Endothelial cell (in vitro differentiated cells): ENCODE measurements around the gene RBM19. TPM values are rescaled to one million over a fixed set of nuclear protein-coding genes. Genes with fewer than 3 reads are reported as not detected.

ENCODE experiments used
- DNase-seq: peaks from one replicate; pipeline ENCODE4 v3.0.0; 2021; ENCODE audit warnings: low spot score
- H3K27ac Mint-ChIP-seq: one replicate; pipeline ENCODE4 v1.8.0; 2021; ENCODE audit warnings: mixed read lengths, inconsistent platforms; ENCODE audit not compliant: unreplicated experiment
- H3K27me3 Mint-ChIP-seq: one replicate; pipeline ENCODE4 v1.8.0; 2021; ENCODE audit warnings: mild to moderate bottlenecking, moderate library complexity, mixed read lengths, inconsistent platforms; ENCODE audit not compliant: unreplicated experiment
- H3K36me3 Mint-ChIP-seq: one replicate; pipeline ENCODE4 v1.8.0; 2021; ENCODE audit warnings: mild to moderate bottlenecking, low read depth, mixed read lengths, inconsistent platforms; ENCODE audit not compliant: unreplicated experiment
- H3K4me1 Mint-ChIP-seq: one replicate; pipeline ENCODE4 v1.8.0; 2021; ENCODE audit warnings: mild to moderate bottlenecking, mixed read lengths, inconsistent platforms; ENCODE audit not compliant: unreplicated experiment
- H3K4me3 Mint-ChIP-seq: one replicate; pipeline ENCODE4 v1.8.0; 2021; ENCODE audit warnings: mild to moderate bottlenecking, mixed read lengths, inconsistent platforms; ENCODE audit not compliant: unreplicated experiment
- H3K9me3 Mint-ChIP-seq: one replicate; pipeline ENCODE4 v1.8.0; 2021; ENCODE audit warnings: mixed read lengths, inconsistent platforms; ENCODE audit not compliant: unreplicated experiment
- CTCF ChIP-seq: fragments of 200-600 bp; sonication (generic); IDR thresholded peaks from one replicate; pipeline ENCODE4 v1.5.0; 2021; ENCODE audit warnings: antibody characterized with exemption; ENCODE audit not compliant: unreplicated experiment
- total RNA-seq: library from RNA; stranded (reverse); fragmentation: NEBNext Ultra II Directional; extraction: Animal tissue kit (Norgen Biotek cat#: 25700); gene quantifications from one replicate; pipeline ENCODE4 v1.2.1, GENCODE V29; 2021; ENCODE audit not compliant: unreplicated experiment

Gene RBM19
- total RNA-seq, 1 donor from 2014 or later: 27.4 TPM

- Mint-ChIP-seq H3K36me3 (no peaks in the 10 kb centered on the region), H3K4me3 (no peak overlapping the region), H3K27me3 (peaks cover 6% of the 10 kb centered on the region), H3K27ac (no peak overlapping the region), H3K4me1 (no peaks in the 10 kb centered on the region), H3K9me3 (no peaks in the 10 kb centered on the region)
- DNase-seq: no peak
- TF ChIP-seq CTCF: no peak
These were observed 170.7 kb downstream of the RBM19 start for GRCh38 chr12:113795445-113795844.

- H3K27ac Mint-ChIP-seq: no peak overlapping the region
- no peak for DNase-seq
These were observed 171.4 kb downstream of the RBM19 start for GRCh38 chr12:113794774-113795173.

GRCh38 chr12:113793250-113793649 is 172.9 kb downstream of the RBM19 start:
- DNase-seq: no peak
- no peak overlapping the region for H3K4me3 Mint-ChIP-seq
- TF ChIP-seq CTCF: no peak
- no peaks in the 10 kb centered on the region for H3K36me3 Mint-ChIP-seq
- no peaks in the 10 kb centered on the region for H3K9me3 Mint-ChIP-seq
- peaks cover 6% of the 10 kb centered on the region for H3K27me3 Mint-ChIP-seq
- no peaks in the 10 kb centered on the region for H3K4me1 Mint-ChIP-seq
- H3K27ac Mint-ChIP-seq: no peak overlapping the region

More at GRCh38 chr12:113794774-113795173, 171.4 kb downstream of the RBM19 start:
- Mint-ChIP-seq H3K4me3 (no peak overlapping the region), H3K27me3 (peaks cover 6% of the 10 kb centered on the region), H3K4me1 (no peaks in the 10 kb centered on the region), H3K9me3 (no peaks in the 10 kb centered on the region), H3K36me3 (no peaks in the 10 kb centered on the region)
- TF ChIP-seq CTCF: no peak

GRCh38 chr12:113792450-113792849 is 173.7 kb downstream of the RBM19 start:
- H3K36me3 Mint-ChIP-seq: no peaks in the 10 kb centered on the region
- no peak for DNase-seq
- no peaks in the 10 kb centered on the region for H3K4me1 Mint-ChIP-seq
- no peaks in the 10 kb centered on the region for H3K9me3 Mint-ChIP-seq
- H3K4me3 Mint-ChIP-seq: no peak overlapping the region
- TF ChIP-seq CTCF: no peak
- H3K27ac Mint-ChIP-seq: no peak overlapping the region
- H3K27me3 Mint-ChIP-seq: peaks cover 5% of the 10 kb centered on the region

- no peak overlapping the region for H3K4me3 Mint-ChIP-seq
- H3K27me3 Mint-ChIP-seq: peaks cover 1% of the 10 kb centered on the region
- no peaks in the 10 kb centered on the region for H3K4me1 Mint-ChIP-seq
- no peaks in the 10 kb centered on the region for H3K36me3 Mint-ChIP-seq
- no peak for DNase-seq
- no peak overlapping the region for H3K27ac Mint-ChIP-seq
- peaks cover 3% of the 10 kb centered on the region for H3K9me3 Mint-ChIP-seq
- TF ChIP-seq CTCF: no peak
These were observed 177.9 kb downstream of the RBM19 start for GRCh38 chr12:113788020-113788856.
